Liver (tissue), 3 donors: ENCODE results near the gene GGCT.

Source experiments
- EGR1 ChIP-seq, 2 donors: IDR thresholded peaks; 2 replicates each; pipeline ENCODE4 v1.6.1; 2016 to 2018; ENCODE audit warnings: antibody characterized with exemption in 2 of 2, low read depth in 2 of 2
- JUND ChIP-seq, 2 donors: IDR thresholded peaks; 2 replicates each; pipeline ENCODE4 v1.6.1; 2016; ENCODE audit warnings: antibody characterized with exemption in 2 of 2
- YY1 ChIP-seq: IDR thresholded peaks from 2 replicates; pipeline ENCODE4 v1.6.1; 2016; ENCODE audit warnings: antibody characterized with exemption, mild to moderate bottlenecking
- TF ChIP-seq, protein P1 (sequence below): fragments of 150-350 bp; IDR thresholded peaks from 2 replicates; pipeline ENCODE4 v1.5.1; 2017; ENCODE audit warnings: improper control_type of control experiment, low read depth, low read length; ENCODE audit not compliant: missing input control
- TF ChIP-seq, protein P2 (sequence below): IDR thresholded peaks from 2 replicates; pipeline ENCODE4 v1.6.1; 2016; ENCODE audit warnings: antibody characterized with exemption
- TF ChIP-seq, protein P3 (sequence below): IDR thresholded peaks from 2 replicates; pipeline ENCODE4 v1.6.1; 2016; ENCODE audit warnings: antibody characterized with exemption
- donor health status: healthy.
- donor health status: healthy.

DNA sequence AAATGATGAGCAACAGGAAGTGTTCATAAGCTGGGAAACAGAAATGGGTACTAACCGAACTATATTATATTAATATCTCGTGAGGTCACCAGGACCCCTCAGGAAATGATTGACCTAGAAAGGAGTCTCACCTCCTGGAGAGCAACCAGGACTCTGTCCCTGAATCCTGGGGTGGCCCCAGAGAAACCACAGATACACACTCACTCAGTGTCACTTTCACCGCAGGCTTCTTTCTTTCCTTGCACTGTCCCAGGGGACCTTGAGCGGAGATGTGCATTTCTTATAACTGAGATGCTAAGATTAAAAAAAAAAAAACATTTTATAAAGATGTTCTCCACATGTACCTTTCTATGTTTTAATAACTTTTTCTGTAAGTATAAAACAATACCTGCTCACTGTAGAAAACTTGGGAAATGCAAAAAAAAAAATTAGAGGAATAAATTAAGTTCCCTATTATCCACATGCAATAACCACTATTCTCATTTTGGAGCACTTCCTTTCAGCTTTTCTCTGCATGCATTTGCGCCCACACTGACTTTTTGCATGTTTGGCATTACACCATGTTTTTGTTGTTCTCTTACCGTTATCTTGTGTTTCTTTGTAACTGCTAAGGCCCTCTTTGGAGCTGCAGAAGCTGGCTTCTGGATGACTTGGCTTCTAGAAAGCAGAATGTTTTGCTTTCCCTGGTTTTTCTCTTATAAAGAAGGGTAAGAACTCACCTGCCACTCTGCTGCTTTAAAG is 41.1 kb downstream of the GGCT start:
- TF ChIP-seq, protein P1, sequence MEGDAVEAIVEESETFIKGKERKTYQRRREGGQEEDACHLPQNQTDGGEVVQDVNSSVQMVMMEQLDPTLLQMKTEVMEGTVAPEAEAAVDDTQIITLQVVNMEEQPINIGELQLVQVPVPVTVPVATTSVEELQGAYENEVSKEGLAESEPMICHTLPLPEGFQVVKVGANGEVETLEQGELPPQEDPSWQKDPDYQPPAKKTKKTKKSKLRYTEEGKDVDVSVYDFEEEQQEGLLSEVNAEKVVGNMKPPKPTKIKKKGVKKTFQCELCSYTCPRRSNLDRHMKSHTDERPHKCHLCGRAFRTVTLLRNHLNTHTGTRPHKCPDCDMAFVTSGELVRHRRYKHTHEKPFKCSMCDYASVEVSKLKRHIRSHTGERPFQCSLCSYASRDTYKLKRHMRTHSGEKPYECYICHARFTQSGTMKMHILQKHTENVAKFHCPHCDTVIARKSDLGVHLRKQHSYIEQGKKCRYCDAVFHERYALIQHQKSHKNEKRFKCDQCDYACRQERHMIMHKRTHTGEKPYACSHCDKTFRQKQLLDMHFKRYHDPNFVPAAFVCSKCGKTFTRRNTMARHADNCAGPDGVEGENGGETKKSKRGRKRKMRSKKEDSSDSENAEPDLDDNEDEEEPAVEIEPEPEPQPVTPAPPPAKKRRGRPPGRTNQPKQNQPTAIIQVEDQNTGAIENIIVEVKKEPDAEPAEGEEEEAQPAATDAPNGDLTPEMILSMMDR, result no peak
- TF ChIP-seq YY1 (no peak), JUND (IDR thresholded peaks at IDR 0.05) (no peak), EGR1 (IDR thresholded peaks at IDR 0.05; ENCODE audit: low read depth in 2 of 2) (no peak)
- TF ChIP-seq, protein P2, sequence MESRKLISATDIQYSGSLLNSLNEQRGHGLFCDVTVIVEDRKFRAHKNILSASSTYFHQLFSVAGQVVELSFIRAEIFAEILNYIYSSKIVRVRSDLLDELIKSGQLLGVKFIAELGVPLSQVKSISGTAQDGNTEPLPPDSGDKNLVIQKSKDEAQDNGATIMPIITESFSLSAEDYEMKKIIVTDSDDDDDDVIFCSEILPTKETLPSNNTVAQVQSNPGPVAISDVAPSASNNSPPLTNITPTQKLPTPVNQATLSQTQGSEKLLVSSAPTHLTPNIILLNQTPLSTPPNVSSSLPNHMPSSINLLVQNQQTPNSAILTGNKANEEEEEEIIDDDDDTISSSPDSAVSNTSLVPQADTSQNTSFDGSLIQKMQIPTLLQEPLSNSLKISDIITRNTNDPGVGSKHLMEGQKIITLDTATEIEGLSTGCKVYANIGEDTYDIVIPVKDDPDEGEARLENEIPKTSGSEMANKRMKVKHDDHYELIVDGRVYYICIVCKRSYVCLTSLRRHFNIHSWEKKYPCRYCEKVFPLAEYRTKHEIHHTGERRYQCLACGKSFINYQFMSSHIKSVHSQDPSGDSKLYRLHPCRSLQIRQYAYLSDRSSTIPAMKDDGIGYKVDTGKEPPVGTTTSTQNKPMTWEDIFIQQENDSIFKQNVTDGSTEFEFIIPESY, result no peak
- TF ChIP-seq, protein P3, sequence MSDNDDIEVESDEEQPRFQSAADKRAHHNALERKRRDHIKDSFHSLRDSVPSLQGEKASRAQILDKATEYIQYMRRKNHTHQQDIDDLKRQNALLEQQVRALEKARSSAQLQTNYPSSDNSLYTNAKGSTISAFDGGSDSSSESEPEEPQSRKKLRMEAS, result no peak
